T-helper 9 cell (primary cell): ENCODE data around the gene OCSTAMP.

Source experiments
- DNase-seq: peaks from one replicate; pipeline ENCODE4 v3.0.0-alpha.2; 2020

Gene OCSTAMP

DNA sequence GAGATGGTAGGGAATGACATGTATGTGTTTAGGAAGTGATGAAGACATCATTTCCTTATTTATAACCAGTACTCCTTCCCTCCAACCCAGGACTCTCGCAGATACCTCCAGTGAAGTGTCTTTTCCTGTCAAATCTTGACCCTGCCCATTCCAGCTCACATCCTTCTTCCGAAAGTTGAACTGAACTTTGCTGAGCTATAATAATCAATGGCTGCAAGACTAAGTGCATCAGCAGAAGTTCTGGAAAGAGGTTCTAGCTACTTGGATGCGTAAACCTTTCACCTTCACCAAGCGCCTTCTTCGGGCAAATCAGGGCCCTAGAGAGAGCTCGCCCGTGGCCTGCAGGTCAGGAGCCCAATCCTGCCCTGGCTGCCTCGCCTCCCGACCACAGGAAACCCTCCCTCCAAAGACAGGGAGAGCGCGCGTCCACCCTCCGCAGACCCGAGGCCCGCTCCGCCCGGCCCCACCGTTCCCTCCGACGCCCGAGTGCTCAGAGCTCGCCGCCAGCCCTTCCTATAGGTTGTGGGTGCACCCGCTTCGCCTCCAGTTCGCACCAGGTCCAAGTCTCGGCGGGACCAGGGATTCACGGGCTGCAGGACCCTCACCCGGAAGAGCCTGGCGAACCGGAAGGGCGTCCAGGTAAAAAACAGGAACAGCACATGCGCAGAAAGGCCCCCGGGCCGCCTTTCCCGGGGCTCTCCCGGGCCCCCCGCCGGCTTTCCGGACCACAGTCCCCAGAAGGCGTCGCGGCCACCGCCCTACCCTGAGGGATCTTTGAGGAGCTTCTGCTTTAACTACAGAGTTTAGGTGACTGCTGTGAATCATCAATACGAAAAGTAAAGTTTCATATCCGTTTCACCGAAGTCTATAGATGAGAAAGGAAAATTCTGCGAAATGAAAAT lies 37.3 kb downstream of the OCSTAMP start, which contains the start of gene ZNF334:
ZNF334 (minus strand) TSS at position 617 of the 902 bp plus-strand sequence. CDS start 1,457 bp downstream, outside the sequence.
- DNase-seq: no peak

DNA sequence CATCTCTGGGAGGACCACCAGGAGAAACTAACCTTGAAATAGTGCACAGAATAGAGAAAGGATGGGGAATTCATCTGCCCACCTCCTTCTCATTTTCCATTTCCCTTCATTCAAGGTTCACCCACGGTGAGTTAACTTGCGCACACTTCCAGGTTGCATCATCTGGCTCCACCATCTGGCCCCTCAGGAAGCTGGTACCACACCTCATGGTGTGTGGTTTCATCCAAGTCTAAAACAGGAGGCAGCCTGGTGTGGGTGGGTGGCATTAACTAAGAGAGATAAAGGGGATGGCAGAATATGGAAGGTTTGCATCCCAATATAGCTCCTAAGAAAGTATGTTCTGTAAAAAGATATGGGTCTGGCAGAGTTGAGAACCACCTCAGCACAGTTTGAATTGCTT lies 40.9 kb downstream of the OCSTAMP start:
- DNase-seq: no peak

DNA sequence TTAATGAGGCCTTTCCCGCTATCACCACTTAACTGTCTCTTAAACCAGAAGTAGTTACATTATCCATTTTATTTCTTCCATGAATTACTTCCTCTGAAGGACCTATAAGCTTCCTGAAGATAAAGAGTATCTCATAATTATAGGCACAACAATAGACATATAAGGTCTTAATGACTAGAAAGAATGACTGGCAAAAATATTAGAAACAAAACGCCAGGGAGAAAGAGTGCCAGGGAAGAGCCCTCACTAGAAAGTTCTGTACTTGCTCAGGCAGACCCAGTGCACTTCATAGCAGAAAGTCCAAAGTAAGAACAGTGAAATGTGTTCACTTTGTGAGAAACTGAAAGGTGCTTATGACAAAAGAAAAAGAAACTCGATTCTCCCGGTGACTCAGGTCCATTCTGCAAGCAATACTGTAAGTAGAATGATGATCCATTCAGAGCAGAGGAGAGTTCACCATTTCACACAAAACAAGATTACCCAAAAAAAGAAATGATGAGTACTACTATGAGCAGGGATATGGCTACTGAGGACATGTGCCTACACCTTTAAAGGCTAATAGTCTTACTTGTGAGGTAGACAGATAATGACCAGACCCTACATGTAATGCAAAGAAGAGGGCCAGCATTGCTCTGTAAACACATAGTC lies 42.6 kb downstream of the OCSTAMP start:
- DNase-seq: no peak

DNA sequence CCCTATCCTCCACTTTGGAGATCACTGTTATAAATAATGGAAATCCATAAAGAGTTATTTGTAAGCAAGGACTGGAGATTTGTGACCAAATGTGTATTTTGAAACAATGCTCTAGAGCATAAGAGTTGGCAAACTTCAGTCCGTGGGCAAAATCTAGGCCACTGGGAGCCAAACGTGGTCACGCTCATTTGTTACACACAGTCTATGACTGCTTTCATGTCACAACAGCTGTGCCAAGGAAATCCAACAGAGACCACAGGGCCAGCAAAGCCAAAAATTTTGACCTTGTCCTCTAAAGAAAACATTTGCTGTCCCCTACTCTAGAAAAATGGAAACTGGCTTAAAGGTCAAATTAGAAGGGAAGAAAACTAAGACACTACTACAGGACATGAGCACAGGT lies 44.9 kb downstream of the OCSTAMP start:
- no peak for DNase-seq

DNA sequence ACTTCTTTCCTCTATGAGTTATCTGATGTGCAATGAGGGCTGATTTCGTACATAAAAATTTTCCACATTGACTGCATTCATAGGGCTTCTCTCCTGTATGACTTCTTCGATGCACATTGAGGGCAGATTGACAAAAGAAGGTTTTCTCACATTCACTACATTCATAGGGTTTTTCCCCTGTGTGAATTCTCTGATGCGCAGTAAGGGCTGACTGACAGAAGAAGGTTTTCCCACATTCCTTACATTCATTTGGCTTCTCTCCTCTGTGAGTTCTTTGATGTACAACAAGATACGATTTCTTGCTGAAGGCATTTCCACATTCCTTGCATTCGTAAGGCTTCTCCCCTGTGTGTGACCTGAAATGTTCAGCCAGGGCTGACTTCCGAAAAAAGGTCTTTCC lies 48.5 kb downstream of the OCSTAMP start:
- DNase-seq: no peak

DNA sequence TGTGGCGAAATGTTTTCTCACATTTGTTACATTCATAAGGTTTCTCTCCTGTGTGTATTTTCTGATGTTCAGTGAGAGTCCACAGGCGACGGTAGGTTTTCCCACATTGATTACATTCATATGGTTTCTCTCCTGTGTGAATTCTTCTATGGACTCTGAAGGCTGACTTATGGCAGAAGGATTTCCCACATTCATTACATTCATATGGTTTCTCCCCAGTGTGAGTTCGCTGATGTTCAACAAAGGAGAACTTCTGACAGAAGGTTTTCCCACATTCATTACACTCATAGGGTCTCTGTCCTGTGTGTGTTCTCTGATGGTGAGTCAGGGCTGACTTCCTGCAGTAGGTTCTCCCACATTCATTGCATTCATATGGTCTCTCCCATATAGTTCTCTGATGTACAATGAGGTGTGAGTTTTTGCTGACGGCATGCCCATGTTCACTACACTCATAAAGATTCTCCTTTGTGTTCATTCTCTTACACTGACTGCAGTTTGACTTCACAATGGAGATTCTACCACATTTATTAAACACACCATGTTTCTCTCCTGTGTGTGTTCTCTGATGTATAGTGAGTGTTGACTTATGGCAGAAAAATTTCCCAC lies 49.0 kb downstream of the OCSTAMP start:
- DNase-seq: no peak

DNA sequence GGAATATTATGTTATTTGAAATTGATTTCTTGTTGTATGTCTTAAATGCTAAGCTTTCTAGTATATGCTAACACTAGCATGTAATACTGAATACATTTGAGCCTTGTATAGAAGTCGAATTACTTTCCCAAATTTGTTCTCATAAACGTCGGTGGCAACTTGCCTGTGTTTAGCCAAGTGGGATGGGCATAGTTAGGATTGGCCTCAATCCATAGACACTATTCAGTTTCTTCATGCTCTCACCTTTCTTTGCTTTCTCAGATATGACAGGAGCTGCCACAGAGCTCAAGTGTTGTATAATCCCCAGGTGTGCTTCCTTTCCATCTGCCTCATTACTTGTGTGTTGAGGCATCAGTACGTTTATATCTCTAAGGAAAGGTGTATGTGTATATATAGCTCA lies 56.4 kb downstream of the OCSTAMP start:
- no peak for DNase-seq

DNA sequence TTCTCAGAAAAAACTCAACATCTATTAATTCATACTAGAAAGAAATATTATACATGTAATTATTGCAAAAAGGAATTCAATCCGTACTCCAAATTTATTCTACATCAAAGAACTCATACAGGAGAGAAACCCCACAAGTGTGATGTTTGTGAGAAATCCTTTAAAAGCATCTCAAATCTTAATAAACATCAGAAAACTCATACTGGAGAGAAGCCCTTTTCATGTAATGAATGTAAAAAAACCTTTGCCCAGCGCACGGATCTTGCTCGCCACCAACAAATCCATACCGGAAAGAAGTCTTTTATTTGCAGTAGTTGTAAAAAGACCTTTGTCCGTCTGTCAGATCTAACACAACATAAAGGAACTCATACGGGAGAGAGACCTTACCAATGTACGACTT lies 59.1 kb downstream of the OCSTAMP start:
- no peak for DNase-seq
